Mammary epithelial cell (primary cell): Measurements from ENCODE around the gene PHPT1.
"Not testable (repeated sequence)": the region's sequence is repeated elsewhere in the genome, so short reads cannot be mapped to it uniquely, and the experiment has no call there.

ENCODE experiments used
- CTCF ChIP-seq, 2 donors: IDR thresholded peaks in 1 of 2; conservative IDR thresholded peaks in 1 of 2; 2 replicates each; pipeline ENCODE4 v1.5.1; 2011 to 2012; ENCODE audit warnings: inconsistent platforms in 2 of 2, low read length in 2 of 2, mild to moderate bottlenecking in 2 of 2, control low read depth in 1 of 2, low read depth in 1 of 2; ENCODE audit not compliant: insufficient read depth in 1 of 2; ENCODE audit errors: extremely low read depth in 1 of 2
- EZH2 ChIP-seq: IDR thresholded peaks from 2 replicates; pipeline ENCODE4 v1.6.1; 2012; ENCODE audit warnings: low read length, inconsistent platforms, borderline replicate concordance

GRCh38 chr9:136869611-136870010 is 20.4 kb downstream of the PHPT1 start:
- not testable (repeated sequence) for TF ChIP-seq CTCF (conservative IDR thresholded peaks at IDR 0.05 in 1 of 2, IDR thresholded peaks at IDR 0.05 in 1 of 2; ENCODE audit: extremely low read depth in 1 of 2, insufficient read depth in 1 of 2, low read depth in 1 of 2, low read length in 2 of 2); EZH2
